ENCODE data around the gene LINGO4. TPM values are rescaled to one million over a fixed set of nuclear protein-coding genes. Genes with fewer than 3 reads are reported as not detected.
"Not testable (repeated sequence)": the region's sequence is repeated elsewhere in the genome, so short reads cannot be mapped to it uniquely, and the experiment has no call there.

LINGO4 gene
- total and polyA plus RNA-seq, 2 donors (not counting 1 experiment from before 2014, with no cell fraction given), result not detected

GRCh38 chr1:151782741-151783140 is 22.5 kb downstream of the LINGO4 start:
- H3K9ac ChIP-seq (ENCODE audit: low read length), result no peak overlapping the region
- H3K79me2 ChIP-seq (ENCODE audit: control insufficient read depth, insufficient read depth, low read length), result no peaks in the 10 kb centered on the region
- H3K27me3 ChIP-seq (replicated peaks in 1 of 4; ENCODE audit: control extremely low read depth in 1 of 4, control insufficient read depth in 3 of 4, insufficient read depth in 4 of 4, low read length in 3 of 4), result no peaks in the 10 kb centered on the region
- Mint-ChIP-seq H3K4me1 (no peaks in the 10 kb centered on the region), H3K27me3 (no peaks in the 10 kb centered on the region), H3K27ac (no peak overlapping the region), H3K9me3 (ENCODE audit: insufficient read depth) (no peaks in the 10 kb centered on the region), H3K4me3 (no peak overlapping the region)
- ATAC-seq (ENCODE audit: low read depth) (no peak), DNase-seq (no peak)
- WGBS (ENCODE audit: insufficient coverage), result 100% methylated on average over 2 of the region's 3 CpGs
- H3K9me3 ChIP-seq (ENCODE audit: control extremely low read depth in 1 of 3, control insufficient read depth in 2 of 3, insufficient read depth in 1 of 3, low read length in 2 of 3), result no peaks in the 10 kb centered on the region
- H4K20me1 ChIP-seq (ENCODE audit: control insufficient read depth, insufficient read depth, low read length, poor library complexity, severe bottlenecking), result no peaks in the 10 kb centered on the region
- POLR2A ChIA-PET, result no interaction called here
- H3K27ac ChIP-seq (ENCODE audit: low read length in 2 of 2), result no peak overlapping the region
- no peak for TF ChIP-seq EZH2 (IDR thresholded peaks at IDR 0.05; ENCODE audit: borderline replicate concordance, insufficient read depth, low read depth, low read length, poor library complexity, severe bottlenecking)
- H3K4me2 ChIP-seq (replicated peaks; ENCODE audit: low read depth, low read length, poor library complexity, severe bottlenecking), result no peak overlapping the region
- no peaks in the 10 kb centered on the region for H3K4me1 ChIP-seq (ENCODE audit: control insufficient read depth in 2 of 2, insufficient read depth in 2 of 2, low read length in 2 of 2)
- intact Hi-C loops (cut with micrococcal nuclease), result no loop called here
- CTCF ChIA-PET, result no interaction called here
- no peak overlapping the region for H2AFZ ChIP-seq (ENCODE audit: insufficient read depth, low read depth, low read length, poor library complexity, severe bottlenecking)
- H3K36me3 ChIP-seq (replicated peaks in 1 of 2; ENCODE audit: control extremely low read depth in 1 of 2, control insufficient read depth in 1 of 2, extremely low read depth in 1 of 2, insufficient read depth in 2 of 2, low read length in 1 of 2), result peaks cover 0 to 18% of the 10 kb centered on the region in 2 experiments
- no peak overlapping the region for H3K4me3 ChIP-seq (ENCODE audit: control extremely low read depth in 1 of 5, extremely low read depth in 1 of 5, insufficient read depth in 1 of 5, low read depth in 2 of 5, low read length in 4 of 5)

GRCh38 chr1:151782026-151782425 is 23.2 kb downstream of the LINGO4 start:
- H3K9me3 Mint-ChIP-seq (ENCODE audit: insufficient read depth); H3K4me3 Mint-ChIP-seq; H2AFZ ChIP-seq (ENCODE audit: insufficient read depth, low read depth, low read length, poor library complexity, severe bottlenecking); H3K9me3 ChIP-seq (ENCODE audit: control extremely low read depth in 1 of 3, control insufficient read depth in 2 of 3, insufficient read depth in 1 of 3, low read length in 2 of 3); H3K27ac ChIP-seq (ENCODE audit: low read length in 2 of 2); DNase-seq; H3K27ac Mint-ChIP-seq; H3K27me3 Mint-ChIP-seq; H3K9ac ChIP-seq (ENCODE audit: low read length); H3K4me1 Mint-ChIP-seq; H4K20me1 ChIP-seq (ENCODE audit: control insufficient read depth, insufficient read depth, low read length, poor library complexity, severe bottlenecking); H3K27me3 ChIP-seq (replicated peaks in 1 of 4; ENCODE audit: control extremely low read depth in 1 of 4, control insufficient read depth in 3 of 4, insufficient read depth in 4 of 4, low read length in 3 of 4); CTCF ChIA-PET; intact Hi-C loops (cut with micrococcal nuclease); H3K79me2 ChIP-seq (ENCODE audit: control insufficient read depth, insufficient read depth, low read length); POLR2A ChIA-PET; H3K4me1 ChIP-seq (ENCODE audit: control insufficient read depth in 2 of 2, insufficient read depth in 2 of 2, low read length in 2 of 2); H3K4me2 ChIP-seq (replicated peaks; ENCODE audit: low read depth, low read length, poor library complexity, severe bottlenecking); ATAC-seq (ENCODE audit: low read depth); H3K4me3 ChIP-seq (ENCODE audit: control extremely low read depth in 1 of 5, extremely low read depth in 1 of 5, insufficient read depth in 1 of 5, low read depth in 2 of 5, low read length in 4 of 5): not testable (repeated sequence)
- 97% methylated on average over 3 of the region's 5 CpGs for WGBS (ENCODE audit: insufficient coverage)
- peaks cover 0 to 19% of the 10 kb centered on the region in 2 experiments for H3K36me3 ChIP-seq (replicated peaks in 1 of 2; ENCODE audit: control extremely low read depth in 1 of 2, control insufficient read depth in 1 of 2, extremely low read depth in 1 of 2, insufficient read depth in 2 of 2, low read length in 1 of 2)

DNA sequence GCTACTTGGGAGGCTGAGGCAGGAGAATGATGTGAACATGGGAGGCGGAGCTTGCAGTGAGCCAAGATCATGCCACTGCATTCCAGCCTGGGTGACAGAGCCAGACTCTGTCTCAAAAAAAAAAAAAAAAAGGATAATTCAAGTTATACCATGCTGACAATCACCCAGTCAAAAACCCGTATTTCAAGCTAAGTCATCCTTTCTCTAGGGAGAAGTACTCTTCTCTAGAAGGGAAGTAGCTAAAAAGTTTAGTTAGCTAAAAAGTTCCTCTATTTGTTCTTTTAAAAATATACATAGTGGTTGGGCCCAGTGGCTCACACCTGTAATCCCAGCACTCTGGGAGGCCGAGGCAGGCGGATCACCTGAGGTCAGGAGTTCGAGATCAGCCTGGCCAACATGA is 24.5 kb downstream of the LINGO4 start:
- POLR2A ChIA-PET, H3K4me3 Mint-ChIP-seq: not testable (repeated sequence)

More for the DNA sequence above, 24.5 kb downstream of the LINGO4 start:
- H3K79me2 ChIP-seq (ENCODE audit: control insufficient read depth, insufficient read depth, low read length); H3K4me1 ChIP-seq (ENCODE audit: control insufficient read depth in 2 of 2, insufficient read depth in 2 of 2, low read length in 2 of 2); H3K4me3 ChIP-seq (ENCODE audit: control extremely low read depth in 1 of 5, extremely low read depth in 1 of 5, insufficient read depth in 1 of 5, low read depth in 2 of 5, low read length in 4 of 5); H3K27me3 ChIP-seq (replicated peaks in 1 of 4; ENCODE audit: control extremely low read depth in 1 of 4, control insufficient read depth in 3 of 4, insufficient read depth in 4 of 4, low read length in 3 of 4); H2AFZ ChIP-seq (ENCODE audit: insufficient read depth, low read depth, low read length, poor library complexity, severe bottlenecking); intact Hi-C loops (cut with micrococcal nuclease); H3K9me3 Mint-ChIP-seq (ENCODE audit: insufficient read depth); CTCF ChIA-PET; H3K27me3 Mint-ChIP-seq; DNase-seq; H3K27ac ChIP-seq (ENCODE audit: low read length in 2 of 2); H3K4me1 Mint-ChIP-seq; ATAC-seq (ENCODE audit: low read depth); H3K27ac Mint-ChIP-seq; H4K20me1 ChIP-seq (ENCODE audit: control insufficient read depth, insufficient read depth, low read length, poor library complexity, severe bottlenecking); H3K4me2 ChIP-seq (replicated peaks; ENCODE audit: low read depth, low read length, poor library complexity, severe bottlenecking); H3K9me3 ChIP-seq (ENCODE audit: control extremely low read depth in 1 of 3, control insufficient read depth in 2 of 3, insufficient read depth in 1 of 3, low read length in 2 of 3); H3K9ac ChIP-seq (ENCODE audit: low read length): not testable (repeated sequence)
- 69% methylated on average over 3 of the region's 5 CpGs for WGBS (ENCODE audit: insufficient coverage)
- peaks cover 0 to 30% of the 10 kb centered on the region in 2 experiments for H3K36me3 ChIP-seq (replicated peaks in 1 of 2; ENCODE audit: control extremely low read depth in 1 of 2, control insufficient read depth in 1 of 2, extremely low read depth in 1 of 2, insufficient read depth in 2 of 2, low read length in 1 of 2)

Measured in B cell (primary cell).